Caco-2 (cell line): ENCODE measurements around the gene CACNA2D2. TPM values are rescaled to one million over a fixed set of nuclear protein-coding genes. Genes with fewer than 3 reads are reported as not detected.
A peak's percentile ranks its signal among the peaks of the same experiment; 100 is the strongest.

Experiments
- BruUV-seq: library from RNA; stranded (reverse); fragments of 400-500 nt; replicated peaks from 2 replicates; lab custom pipeline; 2021; lab: Mats Ljungman, UMichigan
- CTCF ChIA-PET: fragments of 300-600 bp; sonication (Branson Sonifier 250); formaldehyde crosslinking; loops from one replicate; lab custom pipeline; 2022; ENCODE audit warnings: antibody characterized with exemption; lab: Charles Lee
- POLR2A ChIA-PET: fragments of 300-600 bp; sonication (Branson Sonifier 250); formaldehyde crosslinking; loops from one replicate; lab custom pipeline; 2022; ENCODE audit warnings: antibody characterized with exemption; lab: Charles Lee
- DNase-seq, 2 experiments: peaks; one replicate each; pipeline versions ENCODE4 v3.0.0 to v3.0.0-alpha.2; 2020 to 2022
- H3K27me3 ChIP-seq: replicated peaks from 2 replicates; pipeline ENCODE4 v1.6.0; 2011; ENCODE audit warnings: low read length; ENCODE audit not compliant: control insufficient read depth, insufficient read depth
- H3K36me3 ChIP-seq: 2 replicates; pipeline ENCODE4 v1.5.1; 2011; ENCODE audit warnings: low read length; ENCODE audit not compliant: control insufficient read depth, insufficient read depth
- H3K4me1 ChIP-seq: fragments of 250-450 bp; sonication (Bioruptor Pico); 2 replicates; pipeline ENCODE4 v1.5.1; 2020; ENCODE audit warnings: mild to moderate bottlenecking
- H3K4me3 ChIP-seq: 2 replicates; pipeline ENCODE4 v1.5.1; 2011; ENCODE audit warnings: low read depth, mild to moderate bottlenecking, control low read depth, low read length
- H3K9me3 ChIP-seq: fragments of 250-450 bp; sonication (Bioruptor Pico); 2 replicates; pipeline ENCODE4 v1.5.1; 2020; ENCODE audit warnings: mild to moderate bottlenecking, moderate library complexity
- H3K27ac Mint-ChIP-seq: one replicate; pipeline ENCODE4 v1.8.0; 2022; ENCODE audit warnings: mixed read lengths; ENCODE audit not compliant: unreplicated experiment
- H3K27me3 Mint-ChIP-seq: one replicate; pipeline ENCODE4 v1.8.0; 2022; ENCODE audit warnings: mixed read lengths; ENCODE audit not compliant: insufficient read depth, unreplicated experiment
- H3K36me3 Mint-ChIP-seq: one replicate; pipeline ENCODE4 v1.8.0; 2022; ENCODE audit warnings: mild to moderate bottlenecking, mixed read lengths; ENCODE audit not compliant: insufficient read depth, unreplicated experiment
- H3K4me1 Mint-ChIP-seq: one replicate; pipeline ENCODE4 v1.8.0; 2022; ENCODE audit warnings: low read depth, mixed read lengths; ENCODE audit not compliant: unreplicated experiment
- H3K4me3 Mint-ChIP-seq: one replicate; pipeline ENCODE4 v1.8.0; 2022; ENCODE audit warnings: mild to moderate bottlenecking, moderate library complexity, mixed read lengths; ENCODE audit not compliant: unreplicated experiment
- H3K9me3 Mint-ChIP-seq: one replicate; pipeline ENCODE4 v1.8.0; 2022; ENCODE audit warnings: mixed read lengths; ENCODE audit not compliant: unreplicated experiment
- CTCF ChIP-seq, 2 experiments: fragments of 200-600 bp in 1 of 2; IDR thresholded peaks; 1 replicate in 1 of 2; 2 replicates in 1 of 2; pipeline versions ENCODE4 v1.5.1 to v1.8.0; 2011 to 2022; ENCODE audit warnings: antibody characterized with exemption in 1 of 2, control low read depth in 1 of 2, inconsistent platforms in 1 of 2, low read depth in 1 of 2, low read length in 1 of 2, mild to moderate bottlenecking in 1 of 2, moderate library complexity in 1 of 2; ENCODE audit not compliant: insufficient read depth in 1 of 2, severe bottlenecking in 1 of 2, unreplicated experiment in 1 of 2
- intact Hi-C: fragments of 100-400 bp; cut with micrococcal nuclease; formaldehyde crosslinking; loops from one replicate; pipeline ENCODE4 v1.10.0; 2022; ENCODE audit not compliant: unreplicated experiment
- total RNA-seq: library from RNA; stranded (reverse); gene quantifications from 2 replicates; pipeline ENCODE4 v1.2.3, GENCODE V29; 2022

CACNA2D2 gene
- total RNA-seq, 1 experiment from 2014 or later, result 0.25 TPM

DNA sequence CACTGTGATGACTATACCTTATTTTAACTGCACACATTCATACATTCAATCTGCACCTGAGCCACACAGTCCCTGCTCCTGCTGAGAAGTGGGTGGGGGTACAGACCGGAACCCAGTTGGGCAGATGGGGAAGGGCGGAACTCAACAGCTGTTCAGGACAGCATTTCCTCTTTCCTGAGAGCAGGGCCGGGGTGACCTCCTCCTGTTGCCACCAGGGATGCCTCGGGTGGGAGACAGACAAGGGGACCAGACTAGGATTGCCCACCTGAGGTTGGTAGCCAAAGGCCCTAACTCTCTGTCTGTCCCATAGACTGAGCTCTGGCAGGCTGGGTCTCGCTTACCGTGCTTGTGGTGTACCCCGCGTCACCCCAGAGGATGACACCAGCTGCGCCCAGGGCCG, 184.8 kb downstream of the CACNA2D2 start:
- Mint-ChIP-seq H3K36me3 (peaks cover 46% of the 10 kb centered on the region), H3K9me3 (no peaks in the 10 kb centered on the region), H3K27ac (no peak overlapping the region), H3K27me3 (no peaks in the 10 kb centered on the region), H3K4me1 (peaks cover 17% of the 10 kb centered on the region), H3K4me3 (no peak overlapping the region)
- CTCF ChIA-PET, result no interaction called here
- intact Hi-C loops, result no loop called here
- no peaks in the 10 kb centered on the region for H3K9me3 ChIP-seq
- no peak overlapping the region for H3K4me3 ChIP-seq
- no TSS peak for BruUV-seq
- DNase-seq, result no peak
- POLR2A ChIA-PET, result no interaction called here
- no peaks in the 10 kb centered on the region for H3K27me3 ChIP-seq
- H3K4me1 ChIP-seq, result peaks cover 25% of the 10 kb centered on the region
- peaks cover 4% of the 10 kb centered on the region for H3K36me3 ChIP-seq
- no peak for TF ChIP-seq CTCF (IDR thresholded peaks at IDR 0.05; ENCODE audit: insufficient read depth in 1 of 2, low read depth in 1 of 2, low read length in 1 of 2, severe bottlenecking in 1 of 2, unreplicated experiment in 1 of 2)

GRCh38 chr3:50318163-50318562, 185.3 kb downstream of the CACNA2D2 start:
- DNase-seq, result no peak
- no peak for TF ChIP-seq CTCF (IDR thresholded peaks at IDR 0.05; ENCODE audit: insufficient read depth in 1 of 2, low read depth in 1 of 2, low read length in 1 of 2, severe bottlenecking in 1 of 2, unreplicated experiment in 1 of 2)
- no peak overlapping the region for H3K4me3 ChIP-seq
- H3K36me3 Mint-ChIP-seq, result peaks cover 47% of the 10 kb centered on the region
- H3K9me3 Mint-ChIP-seq, result no peaks in the 10 kb centered on the region
- peaks cover 25% of the 10 kb centered on the region for H3K4me1 ChIP-seq
- intact Hi-C loops, result no loop called here
- peaks cover 4% of the 10 kb centered on the region for H3K36me3 ChIP-seq
- no TSS peak for BruUV-seq
- no peaks in the 10 kb centered on the region for H3K27me3 Mint-ChIP-seq
- CTCF ChIA-PET, result no interaction called here
- no peaks in the 10 kb centered on the region for H3K9me3 ChIP-seq
- H3K4me1 Mint-ChIP-seq, result peaks cover 17% of the 10 kb centered on the region
- POLR2A ChIA-PET, result no interaction called here
- H3K4me3 Mint-ChIP-seq, result no peak overlapping the region
- H3K27me3 ChIP-seq, result no peaks in the 10 kb centered on the region
- no peak overlapping the region for H3K27ac Mint-ChIP-seq

GRCh38 chr3:50317300-50317699, 186.1 kb downstream of the CACNA2D2 start:
- ChIA-PET POLR2A (interaction anchor here (1.0 kb wide), 1 partner anchor 20 kb away, joined by 4 read pairs; no protein-coding TSS in a partner anchor), CTCF (no interaction called here)
- intact Hi-C loops, result no loop called here
- no peak for DNase-seq
- TF ChIP-seq CTCF (IDR thresholded peaks at IDR 0.05; ENCODE audit: insufficient read depth in 1 of 2, low read depth in 1 of 2, low read length in 1 of 2, severe bottlenecking in 1 of 2, unreplicated experiment in 1 of 2), result no peak
- H3K27ac Mint-ChIP-seq, result peak overlapping the region; percentile 82
- H3K4me3 Mint-ChIP-seq, result no peak overlapping the region
- Histone ChIP-seq H3K9me3 (no peaks in the 10 kb centered on the region), H3K4me1 (peaks cover 23% of the 10 kb centered on the region), H3K27me3 (no peaks in the 10 kb centered on the region), H3K4me3 (no peak overlapping the region), H3K36me3 (peaks cover 4% of the 10 kb centered on the region)
- BruUV-seq, result no TSS peak
- H3K9me3 Mint-ChIP-seq, result no peaks in the 10 kb centered on the region
- H3K4me1 Mint-ChIP-seq, result peaks cover 17% of the 10 kb centered on the region
- no peaks in the 10 kb centered on the region for H3K27me3 Mint-ChIP-seq
- peaks cover 47% of the 10 kb centered on the region for H3K36me3 Mint-ChIP-seq
